ENCODE measurements around the gene PPIF.

The PPIF gene

GRCh38 chr10:79397575-79398303 is 50.5 kb downstream of the PPIF start:
- Histone ChIP-seq H3K4me1 (ENCODE audit: insufficient read depth, poor library complexity, severe bottlenecking) (no peaks in the 10 kb centered on the region), H3K27ac (ENCODE audit: poor library complexity, severe bottlenecking) (no peak overlapping the region), H3K9me3 (ENCODE audit: severe bottlenecking) (no peaks in the 10 kb centered on the region), H3K36me3 (ENCODE audit: low read depth) (no peaks in the 10 kb centered on the region), H3K27me3 (ENCODE audit: insufficient read depth, poor library complexity, severe bottlenecking) (no peaks in the 10 kb centered on the region), H3K4me3 (ENCODE audit: severe bottlenecking) (no peak overlapping the region)
- ATAC-seq (ENCODE audit: low read depth) (no peak), DNase-seq (ENCODE audit: low spot score) (no peak)
- TF ChIP-seq CTCF (IDR thresholded peaks at IDR 0.05; ENCODE audit: poor library complexity, severe bottlenecking): no peak

GRCh38 chr10:79398642-79399041 is 51.4 kb downstream of the PPIF start:
- no peak overlapping the region for H3K4me3 ChIP-seq (ENCODE audit: severe bottlenecking)
- H3K4me1 ChIP-seq (ENCODE audit: insufficient read depth, poor library complexity, severe bottlenecking): no peaks in the 10 kb centered on the region
- ATAC-seq (ENCODE audit: low read depth) (no peak), DNase-seq (ENCODE audit: low spot score) (no peak)
- no peaks in the 10 kb centered on the region for H3K36me3 ChIP-seq (ENCODE audit: low read depth)
- H3K9me3 ChIP-seq (ENCODE audit: severe bottlenecking): no peaks in the 10 kb centered on the region
- no peak for TF ChIP-seq CTCF (IDR thresholded peaks at IDR 0.05; ENCODE audit: poor library complexity, severe bottlenecking)
- no peak overlapping the region for H3K27ac ChIP-seq (ENCODE audit: poor library complexity, severe bottlenecking)
- H3K27me3 ChIP-seq (ENCODE audit: insufficient read depth, poor library complexity, severe bottlenecking): no peaks in the 10 kb centered on the region

GRCh38 chr10:79399223-79399831 is 52.1 kb downstream of the PPIF start:
- Histone ChIP-seq H3K27ac (ENCODE audit: poor library complexity, severe bottlenecking) (no peak overlapping the region), H3K27me3 (ENCODE audit: insufficient read depth, poor library complexity, severe bottlenecking) (no peaks in the 10 kb centered on the region), H3K36me3 (ENCODE audit: low read depth) (no peaks in the 10 kb centered on the region), H3K4me3 (ENCODE audit: severe bottlenecking) (no peak overlapping the region), H3K9me3 (ENCODE audit: severe bottlenecking) (no peaks in the 10 kb centered on the region), H3K4me1 (ENCODE audit: insufficient read depth, poor library complexity, severe bottlenecking) (no peaks in the 10 kb centered on the region)
- DNase-seq (ENCODE audit: low spot score): no peak
- ATAC-seq (ENCODE audit: low read depth): peak; percentile 73
- TF ChIP-seq CTCF (IDR thresholded peaks at IDR 0.05; ENCODE audit: poor library complexity, severe bottlenecking): no peak

- H3K4me3 ChIP-seq (ENCODE audit: severe bottlenecking): no peak overlapping the region
- peak; percentile 49 for TF ChIP-seq CTCF (IDR thresholded peaks at IDR 0.05; ENCODE audit: poor library complexity, severe bottlenecking)
- H3K27me3 ChIP-seq (ENCODE audit: insufficient read depth, poor library complexity, severe bottlenecking): no peaks in the 10 kb centered on the region
- no peaks in the 10 kb centered on the region for H3K4me1 ChIP-seq (ENCODE audit: insufficient read depth, poor library complexity, severe bottlenecking)
- H3K27ac ChIP-seq (ENCODE audit: poor library complexity, severe bottlenecking): no peak overlapping the region
- H3K36me3 ChIP-seq (ENCODE audit: low read depth): no peaks in the 10 kb centered on the region
- no peaks in the 10 kb centered on the region for H3K9me3 ChIP-seq (ENCODE audit: severe bottlenecking)
- ATAC-seq (ENCODE audit: low read depth): no peak
- no peak for DNase-seq (ENCODE audit: low spot score)
These were observed 53.1 kb downstream of the PPIF start for GRCh38 chr10:79400146-79401004.
